ENCODE data around the gene SPTLC3. TPM values are rescaled to one million over a fixed set of nuclear protein-coding genes. Genes with fewer than 3 reads are reported as not detected.

The SPTLC3 gene
- polyA plus RNA-seq, 1 of the 3 experiments (the other 2 are of a cell fraction), result 0.02 TPM

DNA sequence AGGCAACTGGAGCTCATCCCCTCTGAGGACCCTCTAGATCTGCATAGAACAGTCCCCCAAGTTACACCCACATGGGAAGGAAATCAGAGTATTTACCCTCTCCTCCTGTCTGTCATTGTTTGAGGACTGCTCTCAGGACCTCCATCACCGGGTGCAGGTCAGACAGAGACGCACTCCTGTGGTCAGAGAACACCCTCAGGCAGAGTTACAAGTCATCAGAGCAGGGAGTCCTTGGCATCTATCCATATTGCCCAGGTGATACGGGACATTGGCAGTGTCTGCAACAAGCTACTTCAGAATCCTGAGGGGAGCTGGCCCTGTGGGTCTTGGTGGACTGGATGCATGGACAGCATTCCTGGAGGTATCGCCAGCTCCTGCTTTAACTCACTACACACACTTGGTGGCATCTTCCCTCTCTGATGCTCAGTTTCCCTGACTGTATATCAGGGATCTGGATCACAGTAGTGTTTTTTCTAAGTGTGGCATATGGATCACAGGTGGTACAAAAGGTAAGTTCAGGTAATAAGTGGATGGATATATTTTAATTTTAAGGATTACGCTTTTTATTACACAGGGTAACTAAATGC is 197.2 kb downstream of the SPTLC3 start:
- Histone ChIP-seq H3K27me3 (ENCODE audit: insufficient read depth) (no peaks in the 10 kb centered on the region), H3K36me3 (replicated peaks in 1 of 2; ENCODE audit: control insufficient read depth in 1 of 2, insufficient read depth in 2 of 2, low read length in 1 of 2) (no peaks in the 10 kb centered on the region), H3K4me3 (ENCODE audit: low read depth in 2 of 2, low read length in 1 of 2) (no peak overlapping the region), H3K9me2 (no peaks in the 10 kb centered on the region), H3K4me1 (ENCODE audit: control insufficient read depth in 1 of 2, insufficient read depth in 2 of 2, low read depth in 1 of 2, low read length in 1 of 2) (no peaks in the 10 kb centered on the region), H3K4me2 (no peak overlapping the region), H3K9me3 (no peaks in the 10 kb centered on the region), H3K9ac (no peak overlapping the region), H4K20me1 (ENCODE audit: insufficient read depth) (no peaks in the 10 kb centered on the region), H3F3A (replicated peaks; ENCODE audit: insufficient read depth) (no peaks in the 10 kb centered on the region), H3K27ac (ENCODE audit: low read depth in 2 of 2, low read length in 1 of 2) (no peak overlapping the region), H3K79me2 (ENCODE audit: insufficient read depth) (no peaks in the 10 kb centered on the region), H2AFZ (ENCODE audit: low read depth) (no peak overlapping the region)
- ChIA-PET POLR2A (no interaction called here), CTCF (no interaction called here)
- 25% methylated on average over 5 of the region's 5 CpGs for WGBS (ENCODE audit: low lambda C conversion rate)
- TF ChIP-seq POLR2AphosphoS5 (IDR thresholded peaks at IDR 0.05; ENCODE audit: low read depth, low read length) (no peak), FOSL2 (IDR thresholded peaks at IDR 0.05; ENCODE audit: borderline replicate concordance, low read depth) (no peak), RAD21 (IDR thresholded peaks at IDR 0.05; ENCODE audit: low read length) (no peak), ELF1 (IDR thresholded peaks at IDR 0.05) (no peak), JUND (IDR thresholded peaks at IDR 0.05) (no peak), EP300 (IDR thresholded peaks at IDR 0.05; ENCODE audit: borderline replicate concordance in 1 of 2, low read depth in 1 of 2, low read length in 1 of 2) (no peak), TCF12 (IDR thresholded peaks at IDR 0.05) (no peak), SMC3 (IDR thresholded peaks at IDR 0.05; ENCODE audit: low read depth, low read length) (no peak), NFIC (IDR thresholded peaks at IDR 0.05; ENCODE audit: borderline replicate concordance) (no peak)
- TF ChIP-seq, protein P1, sequence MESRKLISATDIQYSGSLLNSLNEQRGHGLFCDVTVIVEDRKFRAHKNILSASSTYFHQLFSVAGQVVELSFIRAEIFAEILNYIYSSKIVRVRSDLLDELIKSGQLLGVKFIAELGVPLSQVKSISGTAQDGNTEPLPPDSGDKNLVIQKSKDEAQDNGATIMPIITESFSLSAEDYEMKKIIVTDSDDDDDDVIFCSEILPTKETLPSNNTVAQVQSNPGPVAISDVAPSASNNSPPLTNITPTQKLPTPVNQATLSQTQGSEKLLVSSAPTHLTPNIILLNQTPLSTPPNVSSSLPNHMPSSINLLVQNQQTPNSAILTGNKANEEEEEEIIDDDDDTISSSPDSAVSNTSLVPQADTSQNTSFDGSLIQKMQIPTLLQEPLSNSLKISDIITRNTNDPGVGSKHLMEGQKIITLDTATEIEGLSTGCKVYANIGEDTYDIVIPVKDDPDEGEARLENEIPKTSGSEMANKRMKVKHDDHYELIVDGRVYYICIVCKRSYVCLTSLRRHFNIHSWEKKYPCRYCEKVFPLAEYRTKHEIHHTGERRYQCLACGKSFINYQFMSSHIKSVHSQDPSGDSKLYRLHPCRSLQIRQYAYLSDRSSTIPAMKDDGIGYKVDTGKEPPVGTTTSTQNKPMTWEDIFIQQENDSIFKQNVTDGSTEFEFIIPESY (IDR thresholded peaks at IDR 0.05; ENCODE audit: borderline replicate concordance, low read depth), result no peak
- TF ChIP-seq, protein P2, sequence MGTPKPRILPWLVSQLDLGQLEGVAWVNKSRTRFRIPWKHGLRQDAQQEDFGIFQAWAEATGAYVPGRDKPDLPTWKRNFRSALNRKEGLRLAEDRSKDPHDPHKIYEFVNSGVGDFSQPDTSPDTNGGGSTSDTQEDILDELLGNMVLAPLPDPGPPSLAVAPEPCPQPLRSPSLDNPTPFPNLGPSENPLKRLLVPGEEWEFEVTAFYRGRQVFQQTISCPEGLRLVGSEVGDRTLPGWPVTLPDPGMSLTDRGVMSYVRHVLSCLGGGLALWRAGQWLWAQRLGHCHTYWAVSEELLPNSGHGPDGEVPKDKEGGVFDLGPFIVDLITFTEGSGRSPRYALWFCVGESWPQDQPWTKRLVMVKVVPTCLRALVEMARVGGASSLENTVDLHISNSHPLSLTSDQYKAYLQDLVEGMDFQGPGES (IDR thresholded peaks at IDR 0.05; ENCODE audit: low read depth, low read length), result no peak
- TF ChIP-seq, protein P3, sequence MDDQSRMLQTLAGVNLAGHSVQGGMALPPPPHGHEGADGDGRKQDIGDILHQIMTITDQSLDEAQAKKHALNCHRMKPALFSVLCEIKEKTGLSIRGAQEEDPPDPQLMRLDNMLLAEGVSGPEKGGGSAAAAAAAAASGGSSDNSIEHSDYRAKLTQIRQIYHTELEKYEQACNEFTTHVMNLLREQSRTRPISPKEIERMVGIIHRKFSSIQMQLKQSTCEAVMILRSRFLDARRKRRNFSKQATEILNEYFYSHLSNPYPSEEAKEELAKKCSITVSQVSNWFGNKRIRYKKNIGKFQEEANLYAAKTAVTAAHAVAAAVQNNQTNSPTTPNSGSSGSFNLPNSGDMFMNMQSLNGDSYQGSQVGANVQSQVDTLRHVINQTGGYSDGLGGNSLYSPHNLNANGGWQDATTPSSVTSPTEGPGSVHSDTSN (IDR thresholded peaks at IDR 0.05), result no peak
- no peak for DNase-seq

DNA sequence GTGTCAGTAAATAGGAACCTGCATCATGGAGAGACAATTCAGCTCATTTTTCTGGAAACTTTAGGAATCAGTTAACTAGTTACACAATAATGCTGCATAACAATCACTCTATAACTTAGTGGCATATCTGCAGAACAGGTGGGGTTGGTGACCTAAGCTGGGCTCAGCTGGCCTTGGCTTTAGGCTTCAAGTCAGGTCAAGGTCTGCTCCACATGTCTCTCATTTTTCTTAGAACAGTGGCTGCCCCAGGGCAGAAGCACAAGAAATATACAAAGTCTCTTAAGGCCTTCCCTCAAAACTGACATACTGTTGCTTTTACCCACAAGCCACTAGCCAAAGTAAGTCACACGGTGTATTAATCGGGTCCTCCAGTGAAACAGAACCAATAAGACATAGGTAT is 198.2 kb downstream of the SPTLC3 start:
- no peaks in the 10 kb centered on the region for H3K79me2 ChIP-seq (ENCODE audit: insufficient read depth)
- H3K36me3 ChIP-seq (replicated peaks in 1 of 2; ENCODE audit: control insufficient read depth in 1 of 2, insufficient read depth in 2 of 2, low read length in 1 of 2), result no peaks in the 10 kb centered on the region
- no peaks in the 10 kb centered on the region for H3K27me3 ChIP-seq (ENCODE audit: insufficient read depth)
- TF ChIP-seq GABPA (IDR thresholded peaks at IDR 0.05; ENCODE audit: low read depth), result no peak
- TF ChIP-seq NRF1 (IDR thresholded peaks at IDR 0.05; ENCODE audit: low read depth, low read length), result no peak
- no peak for TF ChIP-seq MEF2A (IDR thresholded peaks at IDR 0.05; ENCODE audit: borderline replicate concordance, low read depth)
- TF ChIP-seq RFX5 (IDR thresholded peaks at IDR 0.05; ENCODE audit: low read length), result no peak
- no peak for TF ChIP-seq EP300 (IDR thresholded peaks at IDR 0.05; ENCODE audit: borderline replicate concordance in 1 of 2, low read depth in 1 of 2, low read length in 1 of 2)
- TF ChIP-seq TAF1 (IDR thresholded peaks at IDR 0.05; ENCODE audit: borderline replicate concordance, low read depth, low read length), result no peak
- TF ChIP-seq FOXM1 (IDR thresholded peaks at IDR 0.05; ENCODE audit: low read depth), result no peak
- no peak for TF ChIP-seq RCOR1 (IDR thresholded peaks at IDR 0.05; ENCODE audit: low read length)
- TF ChIP-seq, protein P2 (IDR thresholded peaks at IDR 0.05; ENCODE audit: low read depth, low read length), result no peak
- TF ChIP-seq NFIC (IDR thresholded peaks at IDR 0.05; ENCODE audit: borderline replicate concordance), result no peak
- no peak for TF ChIP-seq TCF12 (IDR thresholded peaks at IDR 0.05)
- no peak for TF ChIP-seq FOXJ3 (CRISPR knock-in tag; IDR thresholded peaks at IDR 0.05)
- TF ChIP-seq ELF1 (IDR thresholded peaks at IDR 0.05), result no peak
- no peak for TF ChIP-seq GATA2 (CRISPR knock-in tag; IDR thresholded peaks at IDR 0.05)
- TF ChIP-seq YY1 (IDR thresholded peaks at IDR 0.05; ENCODE audit: low read depth), result no peak
- TF ChIP-seq RAD21 (IDR thresholded peaks at IDR 0.05; ENCODE audit: low read length), result no peak
- no peak for TF ChIP-seq EZH2phosphoT487 (IDR thresholded peaks at IDR 0.05; ENCODE audit: borderline replicate concordance, low read depth)
- TF ChIP-seq RXRA (IDR thresholded peaks at IDR 0.05; ENCODE audit: borderline replicate concordance, low read depth), result no peak
- H3F3A ChIP-seq (replicated peaks; ENCODE audit: insufficient read depth), result no peaks in the 10 kb centered on the region
- no peaks in the 10 kb centered on the region for H3K9me3 ChIP-seq
- ChIA-PET POLR2A (no interaction called here), CTCF (no interaction called here)
- no peaks in the 10 kb centered on the region for H3K9me2 ChIP-seq
- no peaks in the 10 kb centered on the region for H4K20me1 ChIP-seq (ENCODE audit: insufficient read depth)
- no peak overlapping the region for H3K4me2 ChIP-seq
- no peak overlapping the region for H3K27ac ChIP-seq (ENCODE audit: low read depth in 2 of 2, low read length in 1 of 2)
- DNase-seq, result no peak
- no peak overlapping the region for H2AFZ ChIP-seq (ENCODE audit: low read depth)
- no peaks in the 10 kb centered on the region for H3K4me1 ChIP-seq (ENCODE audit: control insufficient read depth in 1 of 2, insufficient read depth in 2 of 2, low read depth in 1 of 2, low read length in 1 of 2)
- 28% methylated on average over 2 of the region's 2 CpGs for WGBS (ENCODE audit: low lambda C conversion rate)
- no peak overlapping the region for H3K9ac ChIP-seq
- H3K4me3 ChIP-seq (ENCODE audit: low read depth in 2 of 2, low read length in 1 of 2), result no peak overlapping the region

Data from SK-N-SH (cell line).